GM21717 (cell line): Measurements from ENCODE around the gene ITPR2.
A peak's percentile ranks its signal among the peaks of the same experiment; 100 is the strongest.
"Not testable (repeated sequence)": the region's sequence is repeated elsewhere in the genome, so short reads cannot be mapped to it uniquely, and the experiment has no call there.

Experiments used
- ATAC-seq: cut with Tn5 transposase; IDR thresholded peaks from one replicate; pipeline ENCODE4 v1.9.1; 2021; ENCODE audit warnings: mild to moderate bottlenecking, moderate library complexity; ENCODE audit not compliant: unreplicated experiment

Gene ITPR2

DNA sequence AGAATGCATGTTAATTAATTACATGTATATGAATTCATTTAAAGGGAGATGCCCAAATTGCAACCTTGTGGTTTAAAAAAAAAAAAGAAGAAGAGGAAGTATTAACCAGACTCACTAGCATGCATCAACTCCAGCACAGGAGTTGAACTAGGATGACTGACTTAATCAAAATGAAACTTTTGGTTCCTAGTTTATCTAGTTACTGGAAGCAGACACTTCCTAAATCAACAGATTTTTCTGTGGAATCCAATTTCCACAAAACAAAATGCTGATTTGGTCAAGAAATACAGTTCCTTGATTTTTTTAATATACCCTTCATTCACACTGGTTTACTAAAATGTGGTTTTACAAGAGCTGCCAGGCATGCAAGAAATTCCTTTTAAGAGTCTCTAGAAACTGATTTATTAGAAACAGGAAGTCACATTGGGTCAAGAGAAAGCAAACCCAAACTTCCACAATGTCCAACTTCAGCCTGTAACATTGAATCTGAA, 41.6 kb downstream of the ITPR2 start:
- ATAC-seq, result peak; percentile 57

DNA sequence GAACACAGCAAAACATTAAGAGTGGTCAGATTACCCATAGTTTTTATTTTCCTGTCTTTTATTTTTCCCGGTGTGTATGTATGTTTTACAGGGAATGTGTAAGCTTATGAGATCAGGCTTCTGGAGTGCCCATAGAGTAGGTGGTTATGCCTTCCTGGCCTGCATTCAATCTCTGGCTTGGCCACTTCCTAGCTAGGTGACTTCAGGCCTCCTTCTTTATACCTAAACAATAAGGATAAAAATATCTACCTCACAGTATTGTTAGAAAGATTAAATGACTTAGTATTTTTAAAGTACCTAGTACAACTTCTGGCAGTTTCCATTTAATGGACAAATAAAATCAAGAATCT, 42.4 kb downstream of the ITPR2 start:
- no peak for ATAC-seq

DNA sequence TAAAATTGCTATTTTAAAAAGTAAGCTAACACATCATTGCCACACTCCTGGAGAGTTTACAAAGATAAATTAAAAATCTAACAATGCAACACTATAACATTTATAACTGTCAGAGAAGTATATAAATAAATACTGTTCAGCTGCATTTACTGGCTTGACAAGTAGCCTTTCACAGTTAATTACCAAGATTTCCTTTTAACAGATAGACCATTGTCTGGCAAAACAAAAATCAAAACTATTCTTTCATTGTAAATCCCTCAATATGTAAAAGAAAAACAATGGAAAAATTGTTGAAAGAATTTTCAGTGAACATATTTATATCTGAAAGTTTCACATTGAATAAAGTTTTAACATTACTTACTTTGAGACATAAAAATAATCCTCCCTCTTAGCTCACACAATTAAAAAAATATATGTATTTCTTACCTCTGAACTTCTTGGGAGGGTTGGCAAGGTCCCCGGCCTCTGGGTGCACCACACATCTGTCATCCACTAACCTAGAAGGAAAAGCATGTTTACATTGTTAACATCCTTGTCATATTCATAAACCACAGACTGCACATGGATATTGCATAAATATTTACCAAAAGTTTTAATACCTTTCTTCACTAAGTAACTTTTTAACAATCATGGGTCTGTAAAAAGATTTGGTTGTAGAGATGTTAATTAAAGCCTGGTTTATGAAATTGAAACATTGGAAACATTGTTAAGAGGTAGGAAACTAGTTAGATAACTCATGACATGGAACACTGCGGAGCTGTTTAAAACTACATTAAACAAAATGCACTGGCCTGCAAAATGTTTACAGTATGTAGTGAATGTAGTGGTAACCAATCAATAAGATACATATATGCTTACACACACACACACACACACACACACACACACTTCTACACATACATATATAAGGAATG, 43.0 kb downstream of the ITPR2 start:
- no peak for ATAC-seq

DNA sequence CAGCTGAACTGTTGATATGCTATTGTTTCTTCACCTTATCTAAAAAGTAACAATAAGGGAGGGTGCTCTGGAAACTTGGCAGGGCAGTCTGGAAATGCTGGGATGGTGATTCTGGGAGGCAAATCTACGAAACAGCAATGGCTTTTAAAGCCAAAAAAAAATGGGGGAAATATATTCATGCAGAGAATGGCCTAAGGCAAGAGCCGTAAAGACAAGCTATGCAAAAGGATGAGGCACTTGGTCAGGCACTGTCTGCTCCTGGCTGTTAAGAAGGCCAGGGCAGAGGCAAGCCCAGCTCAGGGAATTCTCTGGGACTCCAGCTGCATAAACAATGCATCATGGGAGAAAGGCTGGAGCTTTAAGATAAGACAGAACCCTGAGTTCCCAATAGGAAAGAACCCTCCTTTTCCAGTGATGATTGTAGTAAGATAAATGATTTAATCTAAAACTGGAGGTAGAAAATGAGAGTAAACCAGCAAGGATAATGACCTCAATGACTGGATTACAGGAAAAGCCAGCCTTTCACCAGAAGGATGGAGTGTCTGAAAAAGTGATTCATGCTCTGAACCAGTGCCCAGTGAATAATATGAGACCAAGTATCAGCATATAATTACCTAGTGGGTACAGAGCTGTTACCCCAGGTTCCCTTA, 46.0 kb downstream of the ITPR2 start:
- no peak for ATAC-seq

DNA sequence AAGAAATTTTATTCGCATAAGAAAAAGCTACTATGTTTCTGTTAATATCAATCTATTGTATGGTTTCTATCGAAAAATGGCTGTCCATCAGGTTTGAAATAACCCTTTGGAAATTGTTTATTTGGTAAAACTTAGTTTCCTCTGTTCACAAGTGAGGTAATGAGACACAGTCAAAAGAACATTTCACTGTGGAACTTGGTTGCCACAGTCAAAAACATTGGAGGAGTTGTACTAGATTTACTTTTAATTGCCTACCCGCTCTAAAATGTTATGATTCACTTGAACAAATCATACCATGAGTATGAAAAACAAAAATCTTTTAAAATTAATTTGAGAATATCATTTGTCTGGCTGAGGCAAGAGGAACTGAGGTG, 46.5 kb downstream of the ITPR2 start:
- ATAC-seq, result no peak

DNA sequence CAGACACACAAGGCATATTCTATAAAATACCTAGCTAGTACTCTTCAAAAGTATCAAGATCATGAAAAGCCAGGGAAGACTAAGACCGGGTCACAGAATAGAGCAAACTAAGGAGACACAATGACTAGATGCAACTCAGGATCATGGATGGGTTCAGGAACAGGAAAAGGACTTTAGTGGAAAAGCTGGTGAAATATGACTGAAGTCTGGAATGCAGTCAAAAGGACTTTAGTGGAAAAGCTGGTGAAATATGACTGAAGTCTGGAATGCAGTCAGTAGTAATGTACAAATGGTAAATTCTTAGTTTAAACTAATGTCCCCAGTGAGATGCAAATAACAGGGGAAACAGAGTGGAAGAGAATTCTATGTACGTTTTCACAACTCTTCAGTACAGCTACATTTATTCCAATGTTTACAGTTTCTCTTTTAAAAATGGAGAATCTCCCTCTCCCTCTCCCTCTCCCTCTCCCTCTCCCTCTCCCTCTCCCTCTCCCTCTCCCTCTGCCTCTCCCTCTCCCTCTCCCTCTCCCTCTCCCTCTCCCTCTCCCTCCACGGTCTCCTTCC, 49.1 kb downstream of the ITPR2 start:
- ATAC-seq, result not testable (repeated sequence)

DNA sequence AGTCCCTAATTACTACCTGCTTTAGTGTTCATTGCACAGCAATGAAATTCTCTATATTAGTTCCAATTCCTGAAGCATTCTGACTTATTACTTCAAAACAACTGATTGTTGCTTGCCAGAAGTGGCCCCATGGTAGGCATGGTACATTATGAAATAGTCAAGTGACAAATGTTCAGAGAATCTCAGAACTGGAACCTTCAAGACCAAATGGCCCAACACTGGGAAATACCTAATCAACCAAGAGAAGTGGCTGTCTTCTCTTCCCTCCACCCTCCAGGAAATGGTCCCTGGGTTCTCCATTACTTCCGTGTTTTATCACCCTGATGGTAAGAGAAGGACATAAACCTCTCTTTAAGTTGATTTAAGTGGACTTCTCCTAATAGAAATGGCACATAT, 49.9 kb downstream of the ITPR2 start:
- ATAC-seq, result no peak

DNA sequence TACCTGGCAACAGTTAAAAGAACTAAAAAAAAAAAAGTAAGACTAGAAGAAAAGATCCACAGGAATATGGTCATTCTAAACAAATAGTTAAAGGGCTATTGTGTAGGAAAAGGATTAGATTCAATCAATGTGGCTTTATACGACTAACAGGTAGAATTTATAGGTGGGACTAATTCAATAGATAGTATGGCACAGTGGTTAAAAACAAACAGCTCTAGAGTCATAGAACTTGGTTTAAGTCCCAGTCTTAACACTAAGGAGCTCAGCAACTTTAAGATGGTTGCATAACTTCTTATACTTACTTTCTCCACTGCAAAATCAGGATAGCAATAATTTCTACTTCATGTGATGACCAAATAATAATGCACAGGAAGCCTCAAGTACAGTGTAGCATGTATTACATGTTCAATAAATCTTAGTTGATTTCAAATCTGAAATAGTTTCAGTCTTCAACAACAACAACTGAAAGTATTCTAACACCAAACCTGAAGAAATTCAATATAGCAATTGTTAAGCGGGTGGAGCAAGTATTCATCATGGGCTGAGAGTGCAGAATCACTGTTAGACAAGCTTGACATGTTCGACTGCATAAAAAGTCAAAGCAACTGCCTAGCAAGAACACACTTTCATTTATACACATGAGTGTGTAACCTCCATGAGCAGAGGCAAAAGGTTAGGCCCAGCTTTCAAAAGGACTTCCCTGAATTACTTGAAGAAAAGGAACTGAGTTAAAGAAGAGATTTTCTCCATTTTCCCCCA, 50.4 kb downstream of the ITPR2 start:
- ATAC-seq, result no peak

DNA sequence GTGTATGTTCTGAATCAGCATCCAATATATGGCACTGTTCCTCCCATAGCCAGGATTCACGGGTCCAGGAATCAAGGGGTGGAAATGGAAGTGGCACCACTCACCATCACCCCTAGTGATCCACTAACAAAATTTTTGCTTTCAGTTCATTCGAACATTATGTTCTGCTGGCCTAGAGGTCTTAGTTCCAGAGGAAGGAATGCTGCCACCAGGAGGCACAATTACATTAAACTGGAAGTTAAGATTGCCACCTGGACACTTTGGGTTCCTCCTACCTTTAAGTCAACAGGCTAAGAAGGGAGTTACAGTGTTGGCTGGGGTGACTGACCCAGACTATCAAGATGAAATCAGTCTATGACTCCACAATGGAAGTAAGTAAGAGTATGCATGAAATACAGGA, 52.3 kb downstream of the ITPR2 start:
- not testable (repeated sequence) for ATAC-seq

DNA sequence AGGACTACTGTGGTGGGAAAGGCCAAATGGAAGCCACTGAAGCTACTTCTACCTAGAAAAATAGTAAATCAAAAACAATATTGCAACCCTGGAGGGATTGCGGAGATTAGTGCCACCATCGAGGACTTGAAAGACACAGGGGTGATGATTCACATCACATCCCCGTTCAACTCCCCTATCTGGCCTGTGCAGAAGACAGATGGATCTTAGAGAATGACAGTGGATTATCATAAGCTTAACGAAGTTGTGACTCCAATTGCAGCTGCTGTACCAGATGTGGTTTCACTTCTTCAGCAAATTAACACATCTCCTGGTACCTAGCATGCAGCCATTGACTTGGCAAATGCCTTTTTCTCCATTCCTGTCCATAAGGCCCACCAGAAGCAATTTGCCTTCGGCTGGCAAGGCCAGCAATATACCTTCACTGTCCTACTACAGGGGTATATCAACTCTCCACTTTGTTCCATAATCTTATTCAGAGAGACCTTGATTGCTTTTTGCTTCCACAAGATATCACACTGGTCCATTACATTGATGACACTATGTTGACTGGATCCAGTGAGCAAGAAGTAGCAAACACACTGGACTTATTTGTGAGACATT, 54.7 kb downstream of the ITPR2 start:
- ATAC-seq, result not testable (repeated sequence)

DNA sequence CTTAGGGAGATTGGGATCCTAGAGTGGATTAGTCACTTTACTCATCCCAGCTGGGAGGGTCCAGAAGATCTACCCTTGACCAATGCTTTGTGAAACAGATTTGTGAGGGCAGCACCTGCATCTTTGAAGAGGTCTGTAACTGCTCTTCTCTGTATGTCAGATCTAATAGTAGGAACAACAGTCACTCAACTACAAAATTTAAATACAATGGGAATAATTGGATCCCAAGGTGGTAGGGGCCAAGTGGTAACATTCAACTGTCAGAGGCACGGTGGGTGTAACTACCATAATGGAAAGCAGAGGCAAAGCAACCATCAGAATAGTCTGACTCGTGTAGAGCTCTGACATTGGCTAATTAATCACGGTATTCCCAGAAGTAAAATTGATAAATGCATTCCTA, 55.8 kb downstream of the ITPR2 start:
- no peak for ATAC-seq

DNA sequence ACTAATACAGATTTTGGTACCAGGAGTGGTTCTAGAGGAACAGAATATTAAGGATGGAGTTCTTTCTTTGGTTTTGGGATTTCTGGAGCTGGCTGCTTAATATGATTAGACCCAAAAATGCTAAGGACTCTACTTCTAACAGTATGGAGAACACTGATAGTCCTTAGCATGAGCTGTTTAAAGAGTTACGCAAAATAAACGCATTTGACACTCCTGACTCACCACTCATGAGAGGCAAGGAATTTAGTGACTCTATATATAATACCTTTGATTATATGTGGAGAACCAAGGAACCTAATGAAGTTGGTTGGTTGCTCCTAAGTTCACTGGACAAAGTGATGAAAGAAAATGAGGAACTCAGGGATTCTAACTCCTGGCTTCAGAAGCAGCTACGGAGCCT, 57.0 kb downstream of the ITPR2 start:
- ATAC-seq, result not testable (repeated sequence)

DNA sequence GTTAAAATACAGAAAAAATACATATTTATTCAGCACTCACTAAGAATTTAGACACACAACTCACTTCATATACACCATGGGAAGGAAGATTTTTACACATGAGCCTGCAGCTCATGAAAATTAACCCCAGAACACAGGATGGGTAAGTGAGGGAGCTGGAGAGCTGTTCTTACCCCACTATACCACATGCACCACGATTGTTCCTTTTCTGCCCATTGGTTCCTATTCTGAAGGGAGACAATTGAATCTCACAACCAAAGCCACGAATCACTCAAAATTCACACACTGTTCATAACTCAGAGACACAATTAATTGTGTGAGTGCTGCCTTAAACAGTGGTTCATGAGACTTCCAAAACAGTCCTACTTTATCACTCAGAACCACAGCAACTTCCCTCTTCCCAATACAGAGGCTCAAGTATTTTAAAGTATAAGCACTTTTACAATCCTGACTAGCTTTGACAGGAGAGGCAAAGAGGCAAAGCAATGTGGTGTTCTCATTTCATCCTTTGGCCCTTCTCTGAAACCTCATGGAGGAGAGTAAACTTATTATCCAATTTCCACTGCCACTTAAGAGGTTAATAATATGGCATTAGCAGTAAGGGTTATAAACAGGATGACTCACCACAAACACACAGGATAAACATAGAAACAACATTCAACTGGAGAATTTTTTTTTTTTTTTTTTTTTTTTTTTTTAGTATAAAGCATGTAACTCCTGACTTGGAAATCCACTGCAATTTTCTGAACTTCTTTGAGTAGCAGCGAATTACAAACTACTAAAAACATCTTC, 59.5 kb downstream of the ITPR2 start:
- no peak for ATAC-seq

DNA sequence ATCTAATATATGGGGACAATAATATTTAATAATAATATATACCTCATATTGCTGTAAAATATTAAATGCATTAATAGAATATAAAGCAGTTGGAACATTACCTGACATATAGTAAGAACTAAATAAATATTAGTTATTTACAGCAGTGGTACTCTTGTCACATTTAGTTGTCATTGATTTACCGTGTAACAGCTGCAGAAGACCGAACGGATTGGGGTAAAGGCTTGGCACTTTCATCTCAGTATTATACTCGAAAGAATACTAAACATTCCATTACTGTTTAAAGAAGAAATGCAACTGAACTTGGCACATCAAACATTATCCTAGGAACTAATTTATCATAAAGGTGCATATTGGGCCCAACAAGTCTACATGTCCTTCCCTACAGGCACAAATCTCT, 61.1 kb downstream of the ITPR2 start:
- ATAC-seq, result no peak

DNA sequence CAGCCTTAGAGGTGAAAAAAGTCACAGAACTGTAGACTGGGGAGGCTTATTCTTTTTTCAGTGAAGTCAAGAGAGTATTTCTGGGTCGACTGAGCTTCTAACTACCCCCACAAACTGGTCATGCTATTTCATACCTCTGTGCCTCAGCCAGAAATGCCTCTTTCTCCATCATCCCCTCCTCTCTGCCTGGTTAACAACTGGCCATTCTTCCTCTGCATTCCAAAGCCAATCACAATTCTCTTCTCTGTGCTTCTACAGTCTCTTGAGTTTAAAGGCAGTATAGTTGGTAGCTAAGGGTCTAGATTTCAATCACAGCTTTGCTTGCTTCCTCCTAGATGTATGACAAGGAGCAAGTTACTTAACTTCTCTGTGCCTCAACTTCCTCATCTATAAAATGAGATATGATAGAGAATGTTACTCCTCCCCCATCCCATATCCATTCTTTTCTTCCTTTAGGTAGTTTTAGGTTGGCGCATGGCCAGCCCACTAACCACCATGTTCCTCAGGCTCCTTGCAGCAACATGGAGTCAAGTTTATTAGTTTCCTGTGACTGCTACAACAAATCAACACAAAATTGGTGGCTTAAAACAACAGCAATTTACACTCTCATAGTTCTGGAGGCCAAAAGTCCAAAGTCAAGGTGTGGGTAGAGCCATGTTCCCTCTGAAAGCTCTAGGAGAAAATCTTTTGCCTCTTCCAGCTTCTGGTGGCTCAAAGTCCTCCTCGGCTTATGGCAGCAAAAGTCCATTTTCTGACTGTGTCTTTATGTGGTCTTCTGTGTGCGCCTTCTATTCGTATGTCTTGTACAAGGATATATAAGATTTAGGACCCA, 62.5 kb downstream of the ITPR2 start:
- no peak for ATAC-seq

DNA sequence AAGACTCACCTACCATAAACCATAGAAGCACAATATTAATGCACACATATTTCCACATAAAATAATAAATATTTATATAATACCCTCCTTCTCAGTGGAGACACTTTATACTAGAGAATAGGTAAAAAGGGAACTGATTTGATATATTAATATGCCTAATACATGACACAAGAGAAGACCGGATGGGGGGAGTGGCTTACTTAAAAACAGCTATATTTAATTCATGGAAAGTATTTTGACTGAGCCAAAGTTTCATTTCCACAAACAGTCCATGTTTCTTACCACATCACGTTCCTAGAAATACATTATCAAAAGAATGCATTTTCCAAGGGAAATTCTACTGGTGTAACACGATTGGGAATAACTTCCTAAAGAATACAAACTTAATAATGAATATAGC, 63.4 kb downstream of the ITPR2 start:
- ATAC-seq, result no peak

DNA sequence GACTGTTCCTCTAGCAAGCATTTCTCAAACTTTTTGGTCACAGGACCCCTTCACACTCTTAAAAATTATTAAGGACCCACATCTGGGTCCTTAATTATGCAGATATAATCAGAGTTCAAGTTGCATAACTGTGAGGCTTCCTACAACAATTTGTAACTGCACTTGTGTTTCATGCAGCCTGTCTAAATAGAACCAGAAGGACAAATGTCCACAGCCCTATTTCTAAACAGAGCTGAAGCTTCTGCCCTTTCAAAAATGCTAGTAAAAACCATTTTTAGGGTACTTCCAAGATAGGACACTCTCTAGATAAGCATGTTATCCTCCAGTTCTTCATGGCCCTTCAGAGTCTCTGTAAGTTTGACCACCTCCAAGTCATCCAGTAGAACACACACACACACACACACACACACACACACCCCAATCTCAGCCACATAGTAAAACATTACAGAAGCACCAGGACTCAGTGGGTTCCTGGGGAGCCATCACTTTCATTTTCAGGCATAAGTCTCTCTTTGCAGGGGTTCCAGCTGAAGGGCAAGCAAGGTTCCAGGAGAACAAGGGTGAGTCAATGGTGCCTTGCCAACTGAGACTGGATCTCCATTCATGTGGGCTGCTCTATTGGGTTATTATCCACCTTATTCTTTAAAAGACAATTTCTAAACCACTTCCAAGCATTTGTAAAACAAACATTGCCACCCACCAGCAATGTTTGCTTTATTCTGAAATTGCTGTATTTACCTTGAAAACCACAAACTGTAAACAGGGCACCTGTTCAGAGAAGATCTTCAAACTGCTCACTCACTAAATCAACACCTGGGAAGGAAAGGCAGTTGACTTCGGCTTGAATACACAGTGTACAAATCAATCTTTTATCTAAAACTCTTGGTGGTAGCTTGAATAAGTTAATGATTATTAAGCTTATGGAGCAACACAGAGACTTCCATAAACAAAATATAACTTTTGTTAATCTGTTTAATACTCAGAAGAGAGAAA, 64.1 kb downstream of the ITPR2 start:
- ATAC-seq, result peak; percentile 55

DNA sequence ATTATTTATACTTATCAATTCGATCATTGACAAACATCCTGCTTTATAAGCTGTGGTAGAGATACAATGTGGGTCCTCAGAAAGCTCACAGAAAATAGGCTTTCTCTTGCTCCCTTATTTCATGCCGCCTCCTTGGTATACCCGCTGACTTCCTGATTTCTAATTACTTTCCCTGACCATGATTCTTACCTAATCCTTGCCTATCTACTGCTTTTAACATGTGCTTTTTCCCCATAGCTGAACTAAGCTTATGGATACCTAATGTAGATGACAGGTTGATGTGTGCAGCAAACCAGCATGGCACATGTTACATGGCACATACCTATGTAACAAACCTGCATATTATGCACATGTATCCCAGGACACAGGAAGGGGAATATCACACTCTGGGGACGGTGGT, 65.1 kb downstream of the ITPR2 start:
- ATAC-seq, result no peak
